Colon (tissue), 2 donors: ENCODE results near the gene FBXW10B.
A peak's percentile ranks its signal among the peaks of the same experiment; 100 is the strongest.
"Not testable (repeated sequence)": the region's sequence is repeated elsewhere in the genome, so short reads cannot be mapped to it uniquely, and the experiment has no call there.

ENCODE experiments used
- FAIRE-seq: peaks from 2 replicates; lab custom pipeline; 2012; peaks lifted over from hg19 to GRCh38; lab: Jason Lieb, UNC
- donor health status: control.
- donor health status: control.

FBXW10B gene

GRCh38 chr17:15642014-15642413, 22.5 kb upstream of the FBXW10B start:
- not testable (repeated sequence) for FAIRE-seq

- not testable (repeated sequence) for FAIRE-seq
Observed at GRCh38 chr17:15630930-15631453, 11.5 kb upstream of the FBXW10B start.

GRCh38 chr17:15629991-15630390, 10.5 kb upstream of the FBXW10B start:
- not testable (repeated sequence) for FAIRE-seq

- not testable (repeated sequence) for FAIRE-seq
Observed at GRCh38 chr17:15623661-15624209, 4.2 kb upstream of the FBXW10B start.

GRCh38 chr17:15623255-15623654, 3.8 kb upstream of the FBXW10B start:
- not testable (repeated sequence) for FAIRE-seq

- FAIRE-seq = not testable (repeated sequence)
Observed at GRCh38 chr17:15622124-15622523, 2.6 kb upstream of the FBXW10B start.

- FAIRE-seq = not testable (repeated sequence)
Observed at GRCh38 chr17:15616828-15617227, 2.7 kb downstream of the FBXW10B start.

GRCh38 chr17:15615850-15616249, 3.7 kb downstream of the FBXW10B start:
- not testable (repeated sequence) for FAIRE-seq

GRCh38 chr17:15613111-15613510, 6.4 kb downstream of the FBXW10B start:
- FAIRE-seq = not testable (repeated sequence)

GRCh38 chr17:15592960-15593359, 26.5 kb downstream of the FBXW10B start:
- not testable (repeated sequence) for FAIRE-seq

GRCh38 chr17:15591986-15592385, 27.5 kb downstream of the FBXW10B start:
- FAIRE-seq = not testable (repeated sequence)

GRCh38 chr17:15590844-15591243, 28.7 kb downstream of the FBXW10B start:
- FAIRE-seq = not testable (repeated sequence)

- FAIRE-seq = not testable (repeated sequence)
Observed at GRCh38 chr17:15589544-15590536, 29.7 kb downstream of the FBXW10B start.

GRCh38 chr17:15588017-15588416, 31.5 kb downstream of the FBXW10B start:
- FAIRE-seq = peak; percentile 14

- not testable (repeated sequence) for FAIRE-seq
Observed at GRCh38 chr17:15583313-15583712, 36.2 kb downstream of the FBXW10B start.

- not testable (repeated sequence) for FAIRE-seq
Observed at GRCh38 chr17:15581462-15581861, 38.0 kb downstream of the FBXW10B start.

GRCh38 chr17:15576848-15577247, 42.7 kb downstream of the FBXW10B start:
- not testable (repeated sequence) for FAIRE-seq

GRCh38 chr17:15574660-15575059, 44.8 kb downstream of the FBXW10B start:
- FAIRE-seq = not testable (repeated sequence)

- not testable (repeated sequence) for FAIRE-seq
Observed at GRCh38 chr17:15573870-15574269, 45.6 kb downstream of the FBXW10B start.
